SK-N-SH (cell line): ENCODE results near the gene HIBADH. TPM values are rescaled to one million over a fixed set of nuclear protein-coding genes. Genes with fewer than 3 reads are reported as not detected.

Experiments
- CTCF ChIA-PET: fragments of 300-600, 350-600 bp; formaldehyde crosslinking; extraction: SDS; loops from one replicate; lab custom pipeline; 2021; lab: Yijun Ruan, JAX
- POLR2A ChIA-PET: fragments of 350-600 bp; sonication (Branson Sonifier 250); formaldehyde crosslinking; extraction: SDS; loops from one replicate; lab custom pipeline; 2020; ENCODE audit warnings: antibody characterized with exemption, inconsistent platforms; lab: Yijun Ruan, JAX
- DNase-seq: peaks from one replicate; pipeline ENCODE4 v3.0.0; 2012
- H2AFZ ChIP-seq: fragments of 200-600 bp; sonication (generic); 2 replicates; pipeline ENCODE4 v1.8.1; 2016; ENCODE audit warnings: antibody characterized with exemption, mild to moderate bottlenecking, low read depth
- H3F3A ChIP-seq: fragments of 200-600 bp; sonication (generic); replicated peaks from 2 replicates; pipeline ENCODE3; 2016; ENCODE audit warnings: antibody characterized with exemption, mild to moderate bottlenecking; ENCODE audit not compliant: insufficient read depth
- H3K27ac ChIP-seq, 2 experiments: fragments of 200-500 bp in 1 of 2; fragments of 200-600 bp in 1 of 2; sonication (Bioruptor generic) in 1 of 2; sonication (generic), shearing (Covaris generic) in 1 of 2; 2 replicates each; pipeline versions ENCODE4 v1.5.1 to v1.6.1; 2014 to 2016; ENCODE audit warnings: low read depth in 2 of 2, inconsistent platforms in 1 of 2, low read length in 1 of 2, mild to moderate bottlenecking in 1 of 2, mixed read lengths in 1 of 2
- H3K27me3 ChIP-seq: fragments of 200-600 bp; sonication (generic), shearing (Covaris generic); 2 replicates; pipeline ENCODE4 v1.6.1; 2016; ENCODE audit warnings: mixed run types; ENCODE audit not compliant: insufficient read depth
- H3K36me3 ChIP-seq, 2 experiments: fragments of 200-500 bp in 1 of 2; fragments of 200-600 bp in 1 of 2; sonication (Bioruptor generic) in 1 of 2; sonication (generic) in 1 of 2; replicated peaks in 1 of 2; 2 replicates each; pipeline versions ENCODE3 to v1.5.1; 2014 to 2016; ENCODE audit warnings: low read length in 1 of 2, mild to moderate bottlenecking in 1 of 2; ENCODE audit not compliant: insufficient read depth in 2 of 2, control insufficient read depth in 1 of 2
- H3K4me1 ChIP-seq, 2 experiments: fragments of 200-500 bp in 1 of 2; fragments of 200-600 bp in 1 of 2; sonication (Bioruptor generic) in 1 of 2; sonication (generic), shearing (Covaris generic) in 1 of 2; 2 replicates each; pipeline versions ENCODE4 v1.5.1 to v1.6.1; 2014 to 2016; ENCODE audit warnings: low read depth in 1 of 2, low read length in 1 of 2, mixed run types in 1 of 2; ENCODE audit not compliant: insufficient read depth in 2 of 2, control insufficient read depth in 1 of 2
- H3K4me2 ChIP-seq: fragments of 200-600 bp; sonication (generic), shearing (Covaris generic); 2 replicates; pipeline ENCODE4 v1.6.1; 2017; ENCODE audit warnings: mixed run types
- H3K4me3 ChIP-seq, 2 experiments: fragments of 200-500 bp in 1 of 2; fragments of 200-600 bp in 1 of 2; sonication (Bioruptor generic) in 1 of 2; sonication (generic), shearing (Covaris generic) in 1 of 2; 2 replicates each; pipeline versions ENCODE4 v1.5.1 to v1.8.1; 2014 to 2016; ENCODE audit warnings: low read depth in 2 of 2, inconsistent platforms in 1 of 2, low read length in 1 of 2, mild to moderate bottlenecking in 1 of 2, mixed read lengths in 1 of 2, moderate library complexity in 1 of 2
- H3K79me2 ChIP-seq: fragments of 200-600 bp; sonication (generic); 2 replicates; pipeline ENCODE4 v1.8.1; 2017; ENCODE audit warnings: mild to moderate bottlenecking; ENCODE audit not compliant: insufficient read depth
- H3K9ac ChIP-seq: fragments of 200-600 bp; sonication (generic); 2 replicates; pipeline ENCODE4 v1.6.1; 2017; ENCODE audit warnings: mixed run types
- H3K9me2 ChIP-seq: fragments of 200-600 bp; sonication (generic); 2 replicates; pipeline ENCODE4 v1.6.1; 2017; ENCODE audit warnings: mixed run types
- H3K9me3 ChIP-seq: fragments of 200-600 bp; sonication (generic); 2 replicates; pipeline ENCODE4 v1.6.1; 2017; ENCODE audit warnings: mixed run types, mild to moderate bottlenecking, moderate library complexity
- H4K20me1 ChIP-seq: fragments of 200-600 bp; sonication (generic); 2 replicates; pipeline ENCODE4 v1.6.1; 2017; ENCODE audit warnings: mild to moderate bottlenecking, mixed run types; ENCODE audit not compliant: insufficient read depth
- CHD2 ChIP-seq: fragments of 150-350 bp; IDR thresholded peaks from 2 replicates; pipeline ENCODE4 v1.6.1; 2018; ENCODE audit warnings: low read length; ENCODE audit not compliant: partially characterized antibody
- EZH2phosphoT487 ChIP-seq: fragments of 200-600 bp; sonication (generic); IDR thresholded peaks from 2 replicates; pipeline ENCODE4 v1.6.1; 2017; ENCODE audit warnings: low read depth, mixed run types, mild to moderate bottlenecking, antibody characterized with exemption, moderate library complexity, borderline replicate concordance
- FOXM1 ChIP-seq: IDR thresholded peaks from 2 replicates; pipeline ENCODE4 v1.4.0; 2012; ENCODE audit warnings: low read depth, mild to moderate bottlenecking
- GATA2 ChIP-seq: sonication (generic); formaldehyde crosslinking; IDR thresholded peaks from 2 replicates; pipeline ENCODE4 v1.5.0; 2020; ENCODE audit warnings: mild to moderate bottlenecking, missing genetic modification reagents
- MAX ChIP-seq: IDR thresholded peaks from 2 replicates; pipeline ENCODE4 v1.4.0; 2012; ENCODE audit warnings: low read depth
- MEF2A ChIP-seq: IDR thresholded peaks from 2 replicates; pipeline ENCODE4 v1.4.0; 2012; ENCODE audit warnings: low read depth, borderline replicate concordance
- MXI1 ChIP-seq: IDR thresholded peaks from 2 replicates; pipeline ENCODE4 v1.6.1; 2012; ENCODE audit warnings: mild to moderate bottlenecking, low read depth, low read length, improper control_type of control experiment
- NFIC ChIP-seq: IDR thresholded peaks from 2 replicates; pipeline ENCODE4 v1.4.0; 2012; ENCODE audit warnings: borderline replicate concordance
- PBX3 ChIP-seq: IDR thresholded peaks from 2 replicates; pipeline ENCODE4; 2012
- RCOR1 ChIP-seq: fragments of 150-350 bp; IDR thresholded peaks from 2 replicates; pipeline ENCODE4 v1.6.1; 2017; ENCODE audit warnings: antibody characterized with exemption, low read length
- SIN3A ChIP-seq: IDR thresholded peaks from 2 replicates; pipeline ENCODE4 v1.6.1; 2012; ENCODE audit warnings: low read depth, mild to moderate bottlenecking, low read length, moderate library complexity, borderline replicate concordance
- SMC3 ChIP-seq: IDR thresholded peaks from 2 replicates; pipeline ENCODE4 v1.6.1; 2012; ENCODE audit warnings: low read depth, low read length, improper control_type of control experiment
- TCF12 ChIP-seq: IDR thresholded peaks from 2 replicates; pipeline ENCODE4 v1.4.0; 2012
- USF1 ChIP-seq: IDR thresholded peaks from 2 replicates; pipeline ENCODE4 v1.4.0; 2012; ENCODE audit warnings: low read depth, borderline replicate concordance
- USF2 ChIP-seq: fragments of 150-350 bp; IDR thresholded peaks from 2 replicates; pipeline ENCODE4 v1.6.1; 2017; ENCODE audit warnings: antibody characterized with exemption, low read length, low read depth, borderline replicate concordance
- ZBTB33 ChIP-seq: IDR thresholded peaks from 2 replicates; pipeline ENCODE4 v1.4.0; 2012; ENCODE audit warnings: low read depth, borderline replicate concordance
- WGBS: methylation state at CpG from one replicate; pipeline ENCODE4 v1.1.6; 2017; ENCODE audit warnings: low lambda C conversion rate; 5-methylcytosine and 5-hydroxymethylcytosine counted together
- polyA plus RNA-seq, 3 experiments: library from polyadenylated mRNA; depleted of rRNA; stranded (reverse); fragments of >200 nt; gene quantifications; 2 replicates each; pipeline ENCODE4 v1.2.3, GENCODE V29; 2012

The HIBADH gene
- polyA plus RNA-seq, 1 of the 3 experiments (the other 2 are of a cell fraction) = 71.8 TPM

- Histone ChIP-seq H2AFZ (no peak overlapping the region), H3F3A (peaks cover 18% of the 10 kb centered on the region), H3K36me3 (peaks cover 25 to 36% of the 10 kb centered on the region in 2 experiments), H3K9ac (no peak overlapping the region), H3K4me3 (no peak overlapping the region), H3K4me1 (peaks cover 0 to under 1% of the 10 kb centered on the region in 2 experiments; a peak in 1 of 4 replicates), H3K9me2 (no peaks in the 10 kb centered on the region), H3K4me2 (no peak overlapping the region), H3K9me3 (no peaks in the 10 kb centered on the region), H3K79me2 (peaks cover 7% of the 10 kb centered on the region; the same call in 1 of the 2 replicates), H3K27me3 (no peaks in the 10 kb centered on the region), H3K27ac (no peak overlapping the region), H4K20me1 (no peaks in the 10 kb centered on the region)
- WGBS = 92% methylated on average over 6 of the region's 6 CpGs
- no peak for DNase-seq
- ChIA-PET CTCF (interaction anchor here (1.5 kb wide), 1 partner anchor 9 kb away, joined by 4 read pairs; no protein-coding TSS in a partner anchor), POLR2A (no interaction called here)
- TF ChIP-seq PBX3 (no peak), GATA2 (CRISPR knock-in tag) (no peak), TCF12 (no peak), FOXM1 (no peak), MXI1 (no peak), SIN3A (no peak), CHD2 (no peak), ZBTB33 (no peak), NFIC (no peak), SMC3 (no peak), EZH2phosphoT487 (no peak), USF1 (no peak), MAX (no peak), RCOR1 (no peak), MEF2A (no peak), USF2 (no peak)
Measured at GRCh38 chr7:27652518-27652917, 10.2 kb downstream of the HIBADH start.
